Psoas muscle (tissue), 8 donors: ENCODE data around the gene NSF. TPM values are rescaled to one million over a fixed set of nuclear protein-coding genes. Genes with fewer than 3 reads are reported as not detected.

ENCODE experiments used
- ATAC-seq, 4 donors: fragments of 200-7000 bp; cut with Tn5 transposase; one replicate each; pipeline ENCODE4 v1.9.1; 2020; ENCODE audit warnings: moderate library complexity in 3 of 4, mild to moderate bottlenecking in 2 of 4
- DNase-seq, 2 donors: peaks; one replicate each; pipeline ENCODE4 v3.0.0-alpha.2; 2020
- H3K27ac ChIP-seq: fragments of 200-600 bp; one replicate; pipeline ENCODE4 v1.8.0; 2022
- H3K27me3 ChIP-seq, 3 donors: fragments of 200-600 bp in 1 of 3; one replicate each; pipeline versions ENCODE4 v1.6.1 to v1.8.0; 2013 to 2022; ENCODE audit warnings: low read length in 2 of 3, mild to moderate bottlenecking in 2 of 3, moderate library complexity in 1 of 3; ENCODE audit not compliant: insufficient read depth in 3 of 3
- H3K36me3 ChIP-seq, 2 donors: fragments of 200-600 bp in 1 of 2; one replicate each; pipeline versions ENCODE4 v1.6.1 to v1.8.0; 2013 to 2022; ENCODE audit warnings: low read depth in 1 of 2, mild to moderate bottlenecking in 1 of 2, moderate library complexity in 1 of 2; ENCODE audit not compliant: insufficient read depth in 1 of 2
- H3K4me1 ChIP-seq: fragments of 200-600 bp; one replicate; pipeline ENCODE4 v1.8.0; 2022
- H3K4me3 ChIP-seq: fragments of 200-600 bp; one replicate; pipeline ENCODE4 v1.8.0; 2022; ENCODE audit warnings: mild to moderate bottlenecking
- H3K9me3 ChIP-seq: fragments of 200-600 bp; one replicate; pipeline ENCODE4 v1.8.0; 2022
- WGBS, 3 donors: extraction: QIAGEN DNeasy Blood & Tissue Kit; methylation state at CpG; one replicate each; pipeline versions ENCODE4 v1.1.6 to v1.1.7; 2013; 5-methylcytosine and 5-hydroxymethylcytosine counted together
- intact Hi-C, 2 donors: fragments of 100-400 bp; cut with DNase I; formaldehyde crosslinking; loops; one replicate each; pipeline versions ENCODE4 v1.11.0 to v1.14.2; 2022
- polyA plus RNA-seq, 3 donors: library from polyadenylated mRNA; stranded (reverse); fragments of 200-250 nt; gene quantifications; one replicate each; pipeline ENCODE4 v1.2.3, GENCODE V29; 2013
- total RNA-seq, 4 donors: library from RNA; stranded (reverse); fragmentation: NEBNext Ultra II Directional in 2 of 4; extraction: Animal tissue kit (Norgen Biotek cat#: 25700) in 2 of 4; gene quantifications; one replicate each; pipeline versions ENCODE4 v1.2.1 to v1.2.4, GENCODE V29; 2021 to 2023
- TF ChIP-seq, protein P1 (sequence below): fragments of 200-600 bp; IDR thresholded peaks from one replicate; pipeline ENCODE4 v1.8.0; 2022; ENCODE audit warnings: antibody characterized with exemption
- donor health status: healthy with polysubstance abuse.
- donor health status: DM: no; HTN: no; CAD: no; lungs with moderate emphysema.
- donor health status: Bipolar disorder and iron deficiency.
- donor health status: healthy.
- donor health status: DM: yes; HTN: yes; CAD: no.
- donor health status: DM: no; HTN: no; CAD: no.
- donor health status: DM: no; HTN: no; CAD: no.
- donor health status: DM: yes; HTN: yes; CAD: no.

NSF gene
- total and polyA plus RNA-seq, 7 donors: 19.3 to 103 (median 40.2) TPM

DNA sequence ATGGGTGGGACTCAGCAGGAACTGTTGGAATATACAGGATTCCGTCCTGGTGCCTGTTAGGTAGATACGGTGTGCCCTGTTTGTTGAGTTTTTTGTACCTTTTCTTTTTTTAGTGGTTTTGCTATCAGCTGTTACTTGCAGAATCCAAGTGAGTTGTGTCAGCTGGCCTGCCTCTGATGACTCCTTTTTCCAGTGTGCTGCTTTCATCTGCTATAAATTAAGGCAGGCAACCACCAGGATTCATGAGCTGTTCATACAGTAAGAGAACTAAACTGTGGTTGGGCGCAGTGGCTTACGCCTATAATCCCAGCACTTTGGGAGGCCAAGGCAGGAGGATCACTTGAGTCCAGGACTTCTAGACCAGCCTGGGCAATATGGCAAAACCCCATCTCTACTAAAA is 148.1 kb downstream of the NSF start:
- intact Hi-C loops: no loop called here
- Histone ChIP-seq H3K36me3 (peaks cover 0 to 30% of the 10 kb centered on the region in 2 donors), H3K4me1 (no peaks in the 10 kb centered on the region), H3K4me3 (no peak overlapping the region), H3K9me3 (no peaks in the 10 kb centered on the region), H3K27me3 (no peaks in the 10 kb centered on the region), H3K27ac (no peak overlapping the region)
- no peak for DNase-seq
- no peak for ATAC-seq
- TF ChIP-seq, protein P1, sequence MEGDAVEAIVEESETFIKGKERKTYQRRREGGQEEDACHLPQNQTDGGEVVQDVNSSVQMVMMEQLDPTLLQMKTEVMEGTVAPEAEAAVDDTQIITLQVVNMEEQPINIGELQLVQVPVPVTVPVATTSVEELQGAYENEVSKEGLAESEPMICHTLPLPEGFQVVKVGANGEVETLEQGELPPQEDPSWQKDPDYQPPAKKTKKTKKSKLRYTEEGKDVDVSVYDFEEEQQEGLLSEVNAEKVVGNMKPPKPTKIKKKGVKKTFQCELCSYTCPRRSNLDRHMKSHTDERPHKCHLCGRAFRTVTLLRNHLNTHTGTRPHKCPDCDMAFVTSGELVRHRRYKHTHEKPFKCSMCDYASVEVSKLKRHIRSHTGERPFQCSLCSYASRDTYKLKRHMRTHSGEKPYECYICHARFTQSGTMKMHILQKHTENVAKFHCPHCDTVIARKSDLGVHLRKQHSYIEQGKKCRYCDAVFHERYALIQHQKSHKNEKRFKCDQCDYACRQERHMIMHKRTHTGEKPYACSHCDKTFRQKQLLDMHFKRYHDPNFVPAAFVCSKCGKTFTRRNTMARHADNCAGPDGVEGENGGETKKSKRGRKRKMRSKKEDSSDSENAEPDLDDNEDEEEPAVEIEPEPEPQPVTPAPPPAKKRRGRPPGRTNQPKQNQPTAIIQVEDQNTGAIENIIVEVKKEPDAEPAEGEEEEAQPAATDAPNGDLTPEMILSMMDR: no peak
- WGBS, 3 donors: 98 to 99% (median 98%) methylated on average over 4 of the region's 4 CpGs

DNA sequence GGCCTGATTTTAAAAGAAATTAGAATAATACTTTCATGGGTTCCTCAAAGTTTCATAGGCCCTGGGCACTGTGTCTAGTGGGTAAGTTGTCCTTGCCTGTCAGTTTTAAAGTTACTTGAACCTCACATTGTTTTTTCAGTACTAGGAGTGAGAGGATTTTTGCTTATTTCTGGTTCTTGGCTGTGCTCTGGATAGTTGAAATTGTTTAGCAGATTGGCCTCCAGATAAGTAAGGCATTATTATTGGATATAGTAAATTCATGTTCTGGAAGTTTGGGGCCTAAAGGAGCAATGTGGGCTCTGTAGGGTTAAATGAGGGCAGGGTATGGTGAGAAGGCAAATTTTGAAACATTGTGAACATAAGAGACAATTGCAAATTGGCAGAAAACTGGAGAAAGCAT is 149.5 kb downstream of the NSF start:
- H3K27ac ChIP-seq: no peak overlapping the region
- TF ChIP-seq, protein P1: no peak
- H3K9me3 ChIP-seq: no peaks in the 10 kb centered on the region
- no peak overlapping the region for H3K4me3 ChIP-seq
- H3K27me3 ChIP-seq: no peaks in the 10 kb centered on the region
- DNase-seq (no peak), ATAC-seq (no peak)
- intact Hi-C loops: no loop called here
- H3K36me3 ChIP-seq: peaks cover 0 to 29% of the 10 kb centered on the region in 2 donors
- no peaks in the 10 kb centered on the region for H3K4me1 ChIP-seq

DNA sequence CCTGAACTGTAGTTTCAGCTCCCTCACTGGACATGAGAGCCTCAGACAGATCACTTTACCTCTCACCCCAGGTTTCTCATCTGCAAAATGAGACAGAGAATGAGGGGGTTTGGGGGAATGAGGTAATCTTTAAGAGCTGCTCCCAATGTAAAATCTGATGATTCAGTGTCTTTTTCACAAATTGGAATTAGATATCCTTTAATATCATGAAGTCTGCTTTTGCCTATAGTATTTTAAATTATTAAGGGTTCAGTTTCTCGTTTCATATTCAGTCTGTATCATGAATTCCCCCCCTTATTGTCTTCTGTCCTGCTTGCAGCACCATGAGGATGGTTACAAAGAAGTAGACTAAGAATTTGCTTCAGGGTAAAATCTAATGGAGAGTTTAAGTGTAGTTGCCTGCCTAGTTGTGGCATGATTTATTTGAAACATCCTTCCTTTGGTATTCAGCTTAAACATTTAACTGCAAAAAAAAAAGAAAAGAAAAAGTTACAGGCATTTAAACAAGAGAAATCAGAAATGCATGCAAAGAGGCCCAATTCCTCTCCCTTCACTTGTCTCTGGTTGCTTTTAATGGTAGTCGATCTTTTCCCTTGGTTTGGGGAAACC is 150.8 kb downstream of the NSF start:
- WGBS, 3 donors: 82 to 95% (median 85%) methylated on average over 2 of the region's 2 CpGs
- Histone ChIP-seq H3K9me3 (no peaks in the 10 kb centered on the region), H3K27me3 (no peaks in the 10 kb centered on the region), H3K27ac (no peak overlapping the region), H3K36me3 (peaks cover 0 to 28% of the 10 kb centered on the region in 2 donors), H3K4me1 (no peaks in the 10 kb centered on the region), H3K4me3 (no peak overlapping the region)
- ATAC-seq (no peak), DNase-seq (no peak)
- intact Hi-C loops: no loop called here
- TF ChIP-seq, protein P1: no peak

DNA sequence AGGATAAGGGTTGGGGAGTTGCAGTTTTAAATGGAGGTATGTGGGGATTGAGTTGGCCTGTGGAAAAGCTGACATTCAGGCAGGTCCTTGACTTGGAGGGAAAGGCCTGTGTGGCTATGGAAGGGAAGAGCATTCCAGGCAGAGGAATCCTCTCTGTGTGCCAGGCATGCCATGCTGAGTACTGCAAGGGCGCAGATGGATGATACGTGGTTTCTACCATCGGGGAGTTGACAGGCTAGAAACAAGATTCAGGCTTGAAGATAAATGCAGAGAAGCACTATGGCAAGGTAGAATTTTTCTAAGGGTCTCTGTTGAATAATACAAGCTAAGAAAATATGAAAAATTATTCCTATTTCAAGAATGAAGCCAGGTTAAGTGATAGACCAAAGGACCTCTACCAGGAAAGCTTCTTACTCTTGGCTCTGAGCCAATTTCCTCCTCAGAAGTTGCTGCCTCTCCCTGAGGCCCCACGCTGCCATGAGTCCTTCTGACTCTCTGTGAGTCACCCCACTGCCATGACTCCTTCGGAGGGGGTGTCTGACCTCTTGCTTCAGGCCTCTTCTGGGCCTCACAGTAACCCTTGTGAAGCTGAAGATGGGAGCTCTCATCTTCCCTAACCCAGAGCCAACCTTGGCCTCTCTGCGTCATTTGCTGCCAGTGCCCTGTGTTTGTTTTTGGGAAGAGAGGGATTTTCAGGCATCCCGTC is 152.2 kb downstream of the NSF start:
- TF ChIP-seq, protein P1: no peak
- Histone ChIP-seq H3K27ac (no peak overlapping the region), H3K27me3 (no peaks in the 10 kb centered on the region), H3K36me3 (peaks cover 0 to 20% of the 10 kb centered on the region in 2 donors), H3K9me3 (no peaks in the 10 kb centered on the region), H3K4me3 (no peak overlapping the region), H3K4me1 (no peaks in the 10 kb centered on the region)
- intact Hi-C loops: no loop called here
- DNase-seq: no peak
- ATAC-seq: peak; percentile 43 to 76 (median 60)
- whole genome bisulfite sequencing, 3 donors: 59 to 69% (median 60%) methylated on average over 7 of the region's 7 CpGs
